ENCODE measurements around the gene AFAP1L1.

The AFAP1L1 gene

DNA sequence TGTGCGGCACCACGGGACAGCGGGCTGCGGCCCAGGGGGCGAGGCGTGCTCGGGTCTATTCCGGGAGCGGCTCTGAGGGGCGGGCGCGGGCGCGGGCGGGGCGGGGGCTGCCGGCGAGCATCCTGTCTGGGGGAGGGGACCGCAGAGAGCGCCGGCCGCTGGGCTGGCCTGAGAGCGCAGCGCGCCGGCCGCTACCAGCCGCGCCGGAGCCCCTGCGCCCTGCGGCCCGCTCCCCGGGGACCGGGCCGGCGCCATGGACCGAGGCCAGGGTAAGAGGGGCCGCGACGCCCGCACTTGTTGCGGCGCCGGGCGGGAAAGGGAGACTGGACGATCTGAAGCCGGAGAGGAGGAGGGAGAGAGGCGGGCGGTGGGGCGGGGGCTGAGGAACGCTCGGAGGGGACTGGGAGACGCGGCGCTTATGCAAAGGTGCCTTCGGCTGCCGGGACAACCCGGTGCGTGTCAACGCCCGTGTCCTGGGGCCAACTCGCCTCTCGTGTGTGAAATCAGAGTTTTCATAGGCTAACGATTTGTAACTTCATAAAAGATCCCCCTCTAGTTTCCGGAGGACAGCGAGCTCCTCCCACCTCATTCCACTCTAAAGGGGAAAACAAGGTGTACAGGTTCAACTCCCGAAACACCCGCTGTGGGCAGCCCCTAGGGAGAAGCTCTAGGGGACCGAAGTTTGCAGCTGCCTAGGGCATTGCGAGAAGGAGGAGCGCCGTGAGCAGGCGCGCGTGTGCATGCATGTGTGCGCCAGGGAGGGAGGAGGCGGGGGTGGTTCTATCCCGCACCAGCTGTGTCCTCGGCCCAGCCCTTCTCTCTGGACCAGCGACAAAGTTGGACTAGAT lies at the start of gene AFAP1L1:
Gene AFAP1L1, plus strand, starts transcription at position 144 of the 848 bp plus-strand sequence. Its CDS starts 110 bp downstream, at position 254.
- FAIRE-seq, result no peak

DNA sequence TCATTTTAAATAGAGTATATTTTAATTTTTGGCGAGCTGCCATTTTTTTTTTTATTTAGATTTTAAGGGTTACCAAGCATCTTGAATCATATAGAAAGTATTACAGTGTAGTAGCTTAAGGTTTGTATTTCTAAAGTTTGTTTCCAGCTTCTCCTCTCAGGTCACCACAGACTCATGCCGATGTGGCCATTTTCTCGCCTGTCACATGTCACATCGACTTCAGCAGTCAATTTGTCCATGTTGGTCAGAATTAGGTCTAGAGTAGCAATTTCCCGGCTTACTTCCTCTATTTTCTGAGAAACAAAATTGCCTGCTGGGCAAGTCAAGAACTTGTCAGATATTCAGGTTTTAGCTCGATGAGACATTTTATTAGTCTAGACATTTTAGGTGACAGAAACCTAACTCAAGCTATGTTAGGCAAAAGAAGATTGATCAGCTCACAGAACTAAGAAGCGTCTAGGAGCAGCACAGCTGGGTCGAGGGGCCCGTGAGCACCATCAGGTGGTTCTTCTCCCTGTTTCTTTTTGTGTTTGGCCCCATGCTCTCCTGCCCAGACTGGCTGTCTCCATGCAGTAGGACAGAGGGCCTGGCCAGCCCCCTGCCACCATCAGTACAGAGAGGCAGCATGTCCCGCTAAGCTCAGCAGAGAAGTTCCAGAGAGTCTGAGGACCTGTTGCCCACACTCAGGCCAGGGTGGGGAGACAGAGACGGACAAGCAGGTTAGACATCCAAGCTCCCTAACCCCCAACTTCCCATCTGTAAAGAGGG lies 48.4 kb upstream of the AFAP1L1 start:
- FAIRE-seq, result no peak

DNA sequence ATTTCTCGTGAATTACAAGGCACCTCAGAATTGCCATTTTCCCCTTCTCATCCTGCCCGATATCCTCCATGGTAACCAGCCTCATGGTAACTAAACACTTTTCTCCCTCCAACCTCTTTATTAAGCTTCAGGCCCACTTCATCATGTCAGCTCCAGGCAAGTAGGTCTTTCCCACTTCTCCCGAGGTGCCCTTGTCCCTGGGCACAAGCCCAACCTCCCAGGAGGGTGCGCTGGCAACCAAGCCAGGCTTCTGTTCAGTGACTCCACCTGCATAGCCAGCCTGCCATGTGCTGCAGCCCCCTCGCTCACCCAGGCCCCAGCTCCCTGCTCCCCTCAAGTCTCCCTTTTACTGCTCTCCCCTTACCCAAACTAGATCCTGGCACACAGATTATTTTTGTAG lies 47.4 kb upstream of the AFAP1L1 start:
- FAIRE-seq, result no peak

GRCh38 chr5:149227168-149227826 lies 44.4 kb upstream of the AFAP1L1 start:
- FAIRE-seq, result no peak

- peak; percentile 90 for FAIRE-seq
Measured at GRCh38 chr5:149228618-149229297, 42.9 kb upstream of the AFAP1L1 start.

GRCh38 chr5:149229298-149229937 lies 42.2 kb upstream of the AFAP1L1 start:
- no peak for FAIRE-seq

GRCh38 chr5:149235841-149236240 lies 35.8 kb upstream of the AFAP1L1 start:
- FAIRE-seq, result no peak

- FAIRE-seq, result no peak
Measured at GRCh38 chr5:149237662-149238061, 34.0 kb upstream of the AFAP1L1 start.

DNA sequence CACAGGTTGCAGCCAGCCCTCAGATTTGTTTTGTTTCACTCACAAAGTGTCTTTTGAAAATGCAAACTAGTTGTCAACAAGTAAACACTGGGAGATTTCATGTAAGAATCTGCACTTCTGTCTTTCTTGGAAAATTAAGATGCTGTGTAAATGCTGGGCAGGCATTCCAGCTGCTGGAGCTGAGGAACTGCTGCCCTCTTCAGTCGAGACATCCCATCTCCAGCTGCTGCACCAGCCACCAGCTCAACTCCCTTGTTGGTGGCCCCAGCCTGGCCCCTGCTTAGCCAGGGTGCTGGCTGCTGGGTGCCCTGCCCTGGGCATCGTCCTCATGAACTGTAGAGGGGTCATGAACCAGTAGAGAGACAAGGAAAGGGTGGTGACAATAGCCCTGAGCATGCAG lies 33.1 kb upstream of the AFAP1L1 start:
- FAIRE-seq, result no peak

DNA sequence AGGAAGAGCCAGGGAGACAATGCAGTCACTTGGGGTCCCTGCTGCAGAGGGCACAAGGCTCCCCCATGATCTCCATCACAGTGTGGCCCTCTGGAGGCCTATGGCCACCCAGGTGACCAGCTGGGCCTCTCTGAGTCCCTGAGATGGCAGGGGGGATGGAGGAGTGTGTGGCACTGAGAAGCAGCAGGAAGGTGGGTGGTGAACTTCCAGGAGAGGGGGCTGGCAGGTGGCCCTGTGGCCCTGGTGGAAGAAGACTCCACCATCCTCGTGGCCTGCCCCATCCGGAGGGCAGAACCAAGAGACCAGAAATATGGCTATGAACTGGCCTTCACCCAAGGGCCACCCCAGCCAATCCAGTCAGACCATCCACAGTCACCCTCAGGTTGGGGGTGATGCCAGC lies 31.7 kb upstream of the AFAP1L1 start:
- FAIRE-seq, result no peak

DNA sequence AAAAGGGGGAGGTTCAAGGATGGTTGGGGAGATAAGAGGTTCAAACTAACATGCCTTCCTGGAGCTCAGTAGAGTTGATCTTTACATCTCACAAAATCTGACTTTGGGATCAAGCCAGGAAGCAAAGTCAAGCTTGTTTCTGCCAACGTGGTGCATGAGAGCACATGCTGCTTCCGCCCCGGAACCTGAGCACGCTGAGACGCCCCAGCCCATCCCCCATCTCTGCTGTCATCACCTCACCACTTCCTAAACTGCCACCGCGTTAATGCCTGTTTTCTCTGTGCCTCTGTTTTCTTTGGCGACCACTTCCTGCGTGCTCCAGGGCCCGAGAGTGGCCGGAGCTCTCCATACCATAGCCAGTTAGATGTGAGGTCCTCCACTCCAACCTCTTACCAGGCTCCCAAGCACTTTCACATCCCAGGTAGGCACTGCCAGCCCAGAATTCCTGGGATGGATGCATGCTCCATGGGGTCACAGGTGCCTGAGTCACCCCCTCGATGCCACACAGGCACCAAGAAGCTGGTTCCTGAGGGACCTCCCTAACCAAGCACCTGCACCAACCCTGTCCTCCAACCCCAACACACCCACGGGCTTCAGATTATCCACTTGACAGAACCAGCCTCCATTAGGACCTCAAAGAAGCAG lies 31.2 kb upstream of the AFAP1L1 start:
- no peak for FAIRE-seq

GRCh38 chr5:149242339-149242738 lies 29.3 kb upstream of the AFAP1L1 start:
- FAIRE-seq, result no peak

- no peak for FAIRE-seq
Measured at GRCh38 chr5:149246906-149247305, 24.8 kb upstream of the AFAP1L1 start.

GRCh38 chr5:149247726-149248125 lies 23.9 kb upstream of the AFAP1L1 start:
- no peak for FAIRE-seq

DNA sequence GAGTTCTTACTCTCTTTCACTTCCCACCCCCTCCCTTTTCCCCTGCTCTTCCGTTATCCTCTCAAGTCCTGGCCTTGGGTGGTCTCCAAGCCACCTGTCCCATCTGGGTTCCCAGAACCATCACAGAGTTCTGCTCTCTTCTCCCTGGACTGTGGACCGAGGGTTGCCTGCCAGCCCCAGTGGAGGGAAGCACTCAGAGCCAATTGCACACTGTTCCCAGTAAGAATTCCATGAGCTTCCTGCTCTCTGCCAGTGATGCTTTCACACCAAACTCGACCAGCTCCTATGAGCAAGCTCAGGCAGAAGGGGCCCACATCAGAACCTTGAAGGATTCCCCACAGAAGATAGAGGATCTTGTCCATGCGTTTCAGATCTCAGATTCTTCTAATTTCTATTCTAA lies 20.1 kb upstream of the AFAP1L1 start:
- FAIRE-seq, result no peak

- no peak for FAIRE-seq
Measured at GRCh38 chr5:149254506-149254905, 17.2 kb upstream of the AFAP1L1 start.

GRCh38 chr5:149256451-149256850 lies 15.2 kb upstream of the AFAP1L1 start:
- no peak for FAIRE-seq

DNA sequence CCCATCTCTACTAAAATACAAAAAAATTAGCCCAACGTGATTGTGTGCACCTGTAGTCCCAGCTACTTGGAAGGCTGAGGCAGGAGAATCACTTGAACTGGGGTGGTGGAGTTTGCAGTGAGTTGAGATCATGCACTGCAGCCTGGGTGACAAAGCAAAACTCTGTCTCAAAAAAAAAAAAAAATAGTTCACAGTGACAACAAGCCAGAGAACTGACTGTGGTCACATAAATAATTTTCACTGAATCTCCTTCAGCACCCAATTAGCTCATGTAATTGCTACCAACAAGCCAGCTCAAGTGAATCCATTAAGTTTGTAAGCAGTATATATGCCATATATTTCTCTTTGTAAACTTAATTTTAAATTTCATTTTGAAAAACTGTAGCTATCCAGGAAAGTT lies 14.5 kb upstream of the AFAP1L1 start:
- no peak for FAIRE-seq

- FAIRE-seq, result no peak
Measured at GRCh38 chr5:149257889-149258705, 13.6 kb upstream of the AFAP1L1 start.

GRCh38 chr5:149260761-149261160 lies 10.9 kb upstream of the AFAP1L1 start:
- no peak for FAIRE-seq

GRCh38 chr5:149261246-149261645 lies 10.4 kb upstream of the AFAP1L1 start:
- no peak for FAIRE-seq

All from endometrium (tissue), 2 donors.